WTC11 (cell line): ENCODE measurements around the gene SORCS2. TPM values are rescaled to one million over a fixed set of nuclear protein-coding genes. Genes with fewer than 3 reads are reported as not detected.

Source experiments
- ATAC-seq: fragments of 200-7000 bp; cut with Tn5 transposase; 2 replicates; pipeline ENCODE4 v1.10.0; 2021; ENCODE audit warnings: mild to moderate bottlenecking, moderate library complexity
- CTCF ChIA-PET: fragments of 300-600 bp; sonication (Branson Sonifier 250); formaldehyde crosslinking; loops from one replicate; lab custom pipeline; 2021; ENCODE audit warnings: antibody characterized with exemption; lab: Charles Lee
- POLR2A ChIA-PET: fragments of 350-600 bp; sonication (Branson Sonifier 250); formaldehyde crosslinking; loops from one replicate; lab custom pipeline; 2021; ENCODE audit warnings: antibody characterized with exemption; lab: Charles Lee
- DNase-seq: peaks from one replicate; pipeline ENCODE4 v3.0.0; 2021; ENCODE audit warnings: low spot score
- H3K27ac Mint-ChIP-seq: 2 replicates; pipeline ENCODE4 v1.8.0; 2021; ENCODE audit warnings: mixed read lengths
- H3K27me3 Mint-ChIP-seq: 2 replicates; pipeline ENCODE4 v1.8.0; 2021; ENCODE audit warnings: low read depth, mild to moderate bottlenecking, moderate library complexity, mixed read lengths
- H3K36me3 Mint-ChIP-seq: 2 replicates; pipeline ENCODE4 v1.8.0; 2021; ENCODE audit warnings: mixed read lengths
- H3K4me1 Mint-ChIP-seq: 2 replicates; pipeline ENCODE4 v1.8.0; 2022; ENCODE audit warnings: mixed read lengths
- H3K4me3 Mint-ChIP-seq: 2 replicates; pipeline ENCODE4 v1.8.0; 2021; ENCODE audit warnings: mild to moderate bottlenecking, moderate library complexity, mixed read lengths
- H3K9me3 Mint-ChIP-seq: 2 replicates; pipeline ENCODE4 v1.8.0; 2021; ENCODE audit warnings: mixed read lengths
- ARID4B ChIP-seq: sonication (generic); formaldehyde crosslinking; IDR thresholded peaks from 2 replicates; pipeline ENCODE4 v1.8.0; 2023; ENCODE audit warnings: missing genetic modification reagents, mild to moderate bottlenecking, borderline replicate concordance
- ATF1 ChIP-seq: sonication (generic); formaldehyde crosslinking; IDR thresholded peaks from 2 replicates; pipeline ENCODE4 v1.8.1; 2023; ENCODE audit warnings: mild to moderate bottlenecking, moderate library complexity, missing genetic modification reagents
- ATF2 ChIP-seq: sonication (generic); formaldehyde crosslinking; IDR thresholded peaks from 2 replicates; pipeline ENCODE4 v1.8.1; 2022; ENCODE audit warnings: low read depth, missing genetic modification reagents, borderline replicate concordance
- ATF3 ChIP-seq: sonication (generic); formaldehyde crosslinking; conservative IDR thresholded peaks from 2 replicates; pipeline ENCODE4 v1.8.1; 2022; ENCODE audit warnings: mild to moderate bottlenecking, missing genetic modification reagents
- CREB1 ChIP-seq: sonication (generic); formaldehyde crosslinking; IDR thresholded peaks from 2 replicates; pipeline ENCODE4 v1.8.0; 2023; ENCODE audit warnings: mild to moderate bottlenecking, missing genetic modification reagents
- E2F1 ChIP-seq: sonication (generic); formaldehyde crosslinking; IDR thresholded peaks from 2 replicates; pipeline ENCODE4 v1.8.0; 2022; ENCODE audit warnings: mild to moderate bottlenecking, missing genetic modification reagents
- E2F5 ChIP-seq: sonication (generic); formaldehyde crosslinking; IDR thresholded peaks from 2 replicates; pipeline ENCODE4 v1.8.1; 2022; ENCODE audit warnings: mild to moderate bottlenecking, moderate library complexity, missing genetic modification reagents
- EMX1 ChIP-seq: fragments of 250-450 bp; sonication (Bioruptor Pico); IDR thresholded peaks from 2 replicates; pipeline ENCODE4 v1.8.0; 2021; ENCODE audit warnings: mild to moderate bottlenecking
- FOXK1 ChIP-seq: sonication (generic); formaldehyde crosslinking; IDR thresholded peaks from 2 replicates; pipeline ENCODE4 v1.8.0; 2022; ENCODE audit warnings: mild to moderate bottlenecking, moderate library complexity, missing genetic modification reagents
- HMGA2 ChIP-seq: fragments of 250-450 bp; sonication (Bioruptor Pico); IDR thresholded peaks from 2 replicates; pipeline ENCODE4 v1.4.0; 2021; ENCODE audit warnings: mild to moderate bottlenecking, moderate library complexity
- IRF1 ChIP-seq: sonication (generic); formaldehyde crosslinking; IDR thresholded peaks from 2 replicates; pipeline ENCODE4 v1.8.0; 2023; ENCODE audit warnings: missing genetic modification reagents
- MAX ChIP-seq: sonication (generic); formaldehyde crosslinking; IDR thresholded peaks from 2 replicates; pipeline ENCODE4 v1.8.0; 2022; ENCODE audit warnings: mild to moderate bottlenecking, missing genetic modification reagents
- NR1H2 ChIP-seq: sonication (generic); formaldehyde crosslinking; IDR thresholded peaks from 2 replicates; pipeline ENCODE4 v1.9.0; 2021; ENCODE audit warnings: mild to moderate bottlenecking, moderate library complexity, missing genetic modification reagents
- NR3C1 ChIP-seq: sonication (generic); formaldehyde crosslinking; conservative IDR thresholded peaks from 2 replicates; pipeline ENCODE4 v1.8.1; 2023; ENCODE audit warnings: low read depth, mild to moderate bottlenecking, missing genetic modification reagents
- PRRX2 ChIP-seq: fragments of 250-450 bp; sonication (Bioruptor Pico); IDR thresholded peaks from 2 replicates; pipeline ENCODE4 v1.8.0; 2021; ENCODE audit warnings: mild to moderate bottlenecking
- RORB ChIP-seq: fragments of 250-450 bp; sonication (Bioruptor Pico); IDR thresholded peaks from 2 replicates; pipeline ENCODE4 v1.9.0; 2021; ENCODE audit warnings: mild to moderate bottlenecking
- SMAD3 ChIP-seq: sonication (generic); formaldehyde crosslinking; IDR thresholded peaks from 2 replicates; pipeline ENCODE4 v1.8.0; 2022; ENCODE audit warnings: missing genetic modification reagents, mild to moderate bottlenecking, borderline replicate concordance
- SP1 ChIP-seq: sonication (generic); formaldehyde crosslinking; conservative IDR thresholded peaks from 2 replicates; pipeline ENCODE4 v1.8.1; 2022; ENCODE audit warnings: missing genetic modification reagents
- USF1 ChIP-seq: sonication (generic); formaldehyde crosslinking; IDR thresholded peaks from 2 replicates; pipeline ENCODE4 v1.8.0; 2022; ENCODE audit warnings: mild to moderate bottlenecking, missing genetic modification reagents
- ZNF121 ChIP-seq: sonication (generic); formaldehyde crosslinking; IDR thresholded peaks from 2 replicates; pipeline ENCODE4 v1.8.0; 2023; ENCODE audit warnings: missing genetic modification reagents
- ZNF396 ChIP-seq: fragments of 250-450 bp; sonication (Bioruptor Pico); IDR thresholded peaks from 2 replicates; pipeline ENCODE4 v1.8.0; 2021; ENCODE audit warnings: mild to moderate bottlenecking, moderate library complexity, borderline replicate concordance
- ZNF416 ChIP-seq: fragments of 250-450 bp; sonication (Bioruptor Pico); IDR thresholded peaks from 2 replicates; pipeline ENCODE4 v1.9.0; 2021; ENCODE audit warnings: mild to moderate bottlenecking, inconsistent platforms
- ZNF532 ChIP-seq: fragments of 250-450 bp; sonication (Bioruptor Pico); IDR thresholded peaks from 2 replicates; pipeline ENCODE4 v1.9.0; 2021; ENCODE audit warnings: mild to moderate bottlenecking, borderline replicate concordance
- total RNA-seq: library from RNA; stranded (reverse); gene quantifications from 3 replicates; pipeline ENCODE4 v1.2.3, GENCODE V29; 2021

Gene SORCS2
- total RNA-seq, 1 experiment from 2014 or later, result 6.6 TPM

GRCh38 chr4:7359400-7360062 lies 167.2 kb downstream of the SORCS2 start (continued):
- no peak for TF ChIP-seq ARID4B
- TF ChIP-seq ZNF396, result no peak
- TF ChIP-seq NR3C1 (CRISPR knock-in tag), result no peak
- TF ChIP-seq PRRX2 (CRISPR knock-in tag), result no peak
- TF ChIP-seq ZNF416 (CRISPR knock-in tag), result no peak
- TF ChIP-seq HMGA2, result no peak
- no peak for TF ChIP-seq NR1H2 (CRISPR knock-in tag)
- TF ChIP-seq, all 79 proteins: peak for 0

- H3K4me1 Mint-ChIP-seq, result no peaks in the 10 kb centered on the region
- ChIA-PET POLR2A (no interaction called here), CTCF (no interaction called here)
- ATAC-seq (no peak), DNase-seq (no peak)
- H3K27ac Mint-ChIP-seq, result no peak overlapping the region; the same call in 1 of the 2 replicates
- H3K36me3 Mint-ChIP-seq, result no peaks in the 10 kb centered on the region
- peaks cover 3% of the 10 kb centered on the region for H3K9me3 Mint-ChIP-seq
- H3K4me3 Mint-ChIP-seq, result no peak overlapping the region
- no peaks in the 10 kb centered on the region for H3K27me3 Mint-ChIP-seq
- TF ChIP-seq USF1 (CRISPR knock-in tag) (no peak), ATF3 (no peak), ATF1 (CRISPR knock-in tag) (no peak), RORB (CRISPR knock-in tag) (no peak), ZNF121 (CRISPR knock-in tag) (no peak), MAX (CRISPR knock-in tag) (no peak), FOXK1 (CRISPR knock-in tag) (no peak), E2F1 (CRISPR knock-in tag) (no peak), SMAD3 (CRISPR knock-in tag) (no peak), ATF2 (CRISPR knock-in tag) (no peak), E2F5 (CRISPR knock-in tag) (no peak), NR3C1 (CRISPR knock-in tag) (no peak), IRF1 (no peak), SP1 (CRISPR knock-in tag) (no peak), CREB1 (CRISPR knock-in tag) (no peak), EMX1 (no peak), ZNF532 (CRISPR knock-in tag) (no peak), HMGA2 (no peak)
Measured at GRCh38 chr4:7360806-7361205, 168.5 kb downstream of the SORCS2 start.
